PC-3 (cell line): ENCODE data around the gene ASPRV1.

Experiments
- CTCF ChIP-seq: fragments of 300-600 bp; sonication (generic); conservative IDR thresholded peaks from 2 replicates; pipeline ENCODE4 v1.5.1; 2017; ENCODE audit warnings: antibody characterized with exemption, low read depth, mild to moderate bottlenecking, low read length
- EZH2 ChIP-seq: fragments of 300-600 bp; sonication (generic); IDR thresholded peaks from one replicate; pipeline ENCODE4 v1.6.1; 2017; ENCODE audit warnings: antibody characterized with exemption, mild to moderate bottlenecking, low read length; ENCODE audit not compliant: unreplicated experiment

GRCh38 chr2:69969126-69969983, 7.9 kb upstream of the ASPRV1 start:
- no peak for TF ChIP-seq CTCF
- TF ChIP-seq EZH2 = no peak
